ENCODE data around the gene COL23A1. TPM values are rescaled to one million over a fixed set of nuclear protein-coding genes. Genes with fewer than 3 reads are reported as not detected.
"Not testable (repeated sequence)": the region's sequence is repeated elsewhere in the genome, so short reads cannot be mapped to it uniquely, and the experiment has no call there.

COL23A1 gene
- total RNA-seq, 4 donors from 2014 or later: 2.5 to 3.4 (median 3.0) TPM

- 89 to 90% methylated on average over 30 of the region's 30 CpGs for WGBS, 2 donors
- peak in 1 of 2 donors; percentile 75 for DNase-seq (ENCODE audit: low spot score in 2 of 2)
- TF ChIP-seq POLR2A (IDR thresholded peaks at IDR 0.05): no peak
- TF ChIP-seq CTCF (IDR thresholded peaks at IDR 0.05): no peak
- intact Hi-C loops (cut with DNase I; ENCODE audit: low total_unique reads): no loop called here
- no peak overlapping the region for H3K4me3 ChIP-seq (ENCODE audit: low read depth, poor library complexity, severe bottlenecking)
Measured at GRCh38 chr5:178307267-178308045, 282.7 kb downstream of the COL23A1 start.

DNA sequence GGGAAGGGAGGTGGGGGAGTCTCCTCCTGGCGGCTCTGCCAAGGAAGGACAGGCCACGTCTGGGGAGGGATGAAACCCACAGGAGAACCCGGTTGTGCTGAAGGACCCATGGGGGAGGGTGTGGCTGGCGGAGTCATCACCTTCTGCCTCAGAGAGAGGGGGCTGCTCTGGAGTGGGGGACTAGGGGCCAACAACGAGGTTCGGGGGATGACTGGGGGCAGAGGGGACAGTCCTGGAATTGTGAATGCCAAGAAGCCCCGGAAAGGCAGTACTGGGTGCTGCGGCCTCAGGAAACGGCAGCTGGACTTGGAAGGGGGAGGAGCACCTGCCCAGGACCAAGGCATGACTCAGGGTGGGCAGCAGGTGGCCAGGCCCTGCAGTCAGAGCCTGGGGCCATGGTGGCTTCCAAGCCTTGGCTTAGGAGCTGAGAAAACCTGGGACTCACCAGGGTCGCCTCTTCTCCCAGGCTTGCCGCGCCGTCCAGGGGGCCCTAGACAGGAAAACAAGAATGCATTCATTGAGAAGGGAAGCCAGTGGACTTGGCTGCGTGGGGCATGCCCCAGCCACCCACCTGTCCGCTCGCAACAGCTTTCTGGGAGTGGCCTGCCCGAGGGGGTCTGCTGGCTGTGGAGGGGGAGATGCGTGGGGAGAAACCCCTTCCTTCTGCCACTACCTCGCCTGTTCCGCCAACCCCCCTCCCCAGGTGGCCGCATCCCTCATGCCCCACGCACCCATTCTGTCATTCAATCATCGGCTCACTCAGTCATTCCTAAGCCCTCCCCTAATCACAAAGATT lies 283.6 kb downstream of the COL23A1 start:
- peak in 1 of 2 donors; percentile 80 for DNase-seq (ENCODE audit: low spot score in 2 of 2)
- intact Hi-C loops (cut with DNase I; ENCODE audit: low total_unique reads): no loop called here
- H3K4me3 ChIP-seq (ENCODE audit: low read depth, poor library complexity, severe bottlenecking): no peak overlapping the region
- no peak for TF ChIP-seq CTCF (IDR thresholded peaks at IDR 0.05)
- no peak for TF ChIP-seq POLR2A (IDR thresholded peaks at IDR 0.05)
- 74 to 78% methylated on average over 22 to 23 of the region's 23 CpGs for WGBS, 2 donors

GRCh38 chr5:178305801-178306200 lies 284.4 kb downstream of the COL23A1 start:
- WGBS, 2 donors: 89 to 90% methylated on average over 15 of the region's 15 CpGs
- intact Hi-C loops (cut with DNase I; ENCODE audit: low total_unique reads): no loop called here
- DNase-seq (ENCODE audit: low spot score in 2 of 2): peak in 1 of 2 donors; percentile 72
- no peak overlapping the region for H3K4me3 ChIP-seq (ENCODE audit: low read depth, poor library complexity, severe bottlenecking)
- no peak for TF ChIP-seq POLR2A (IDR thresholded peaks at IDR 0.05)
- TF ChIP-seq CTCF (IDR thresholded peaks at IDR 0.05): no peak

GRCh38 chr5:178304761-178305645 lies 285.2 kb downstream of the COL23A1 start:
- DNase-seq (ENCODE audit: low spot score in 2 of 2): peak in 1 of 2 donors; percentile 43
- TF ChIP-seq POLR2A (IDR thresholded peaks at IDR 0.05): no peak
- no peak for TF ChIP-seq CTCF (IDR thresholded peaks at IDR 0.05)
- intact Hi-C loops (cut with DNase I; ENCODE audit: low total_unique reads): no loop called here
- 70 to 82% methylated on average over 17 of the region's 17 CpGs for WGBS, 2 donors
- no peak overlapping the region for H3K4me3 ChIP-seq (ENCODE audit: low read depth, poor library complexity, severe bottlenecking)

- DNase-seq (ENCODE audit: low spot score in 2 of 2): peak in 1 of 2 donors; percentile 46
- no peak for TF ChIP-seq CTCF (IDR thresholded peaks at IDR 0.05)
- TF ChIP-seq POLR2A (IDR thresholded peaks at IDR 0.05): no peak
- WGBS, 2 donors: 84 to 90% methylated on average over 5 to 12 of the region's 12 CpGs
Measured at GRCh38 chr5:178304016-178304415, 286.2 kb downstream of the COL23A1 start.

DNA sequence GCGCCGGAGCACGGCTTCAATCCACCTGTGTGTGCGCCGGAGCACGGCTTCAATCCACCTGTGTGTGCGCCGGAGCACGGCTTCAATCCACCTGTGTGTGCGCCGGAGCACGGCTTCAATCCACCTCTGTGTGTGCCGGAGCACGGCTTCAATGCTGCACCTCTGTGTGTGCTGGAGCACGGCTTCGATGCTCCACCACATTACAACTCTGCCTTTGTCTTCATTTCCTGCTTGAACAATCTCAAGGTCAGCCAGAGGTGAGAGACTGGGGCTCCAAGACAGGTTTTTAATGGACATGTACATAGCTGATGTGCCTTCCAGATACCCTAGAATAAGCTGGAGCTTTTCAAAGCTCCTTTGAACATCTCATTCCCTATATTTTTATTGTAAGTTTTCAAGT lies 287.9 kb downstream of the COL23A1 start:
- intact Hi-C loops (cut with DNase I; ENCODE audit: low total_unique reads); H3K4me3 ChIP-seq (ENCODE audit: low read depth, poor library complexity, severe bottlenecking): not testable (repeated sequence)
- peak in 1 of 2 donors; percentile 17 for DNase-seq (ENCODE audit: low spot score in 2 of 2)
- WGBS, 2 donors: 86 to 94% methylated on average over 11 to 16 of the region's 16 CpGs

More at GRCh38 chr5:178304016-178304415, 286.2 kb downstream of the COL23A1 start:
- intact Hi-C loops (cut with DNase I; ENCODE audit: low total_unique reads): no loop called here
- H3K4me3 ChIP-seq (ENCODE audit: low read depth, poor library complexity, severe bottlenecking): no peak overlapping the region

Measured in lower leg skin (tissue), 4 donors.